GM12801 (cell line): ENCODE data around the gene SHPK.

Source experiments
- TF ChIP-seq, protein P1 (sequence below): IDR thresholded peaks from one replicate; pipeline ENCODE4 v1.5.1; 2011; ENCODE audit warnings: control low read depth; ENCODE audit not compliant: insufficient read length; ENCODE audit errors: extremely low read depth

SHPK gene

DNA sequence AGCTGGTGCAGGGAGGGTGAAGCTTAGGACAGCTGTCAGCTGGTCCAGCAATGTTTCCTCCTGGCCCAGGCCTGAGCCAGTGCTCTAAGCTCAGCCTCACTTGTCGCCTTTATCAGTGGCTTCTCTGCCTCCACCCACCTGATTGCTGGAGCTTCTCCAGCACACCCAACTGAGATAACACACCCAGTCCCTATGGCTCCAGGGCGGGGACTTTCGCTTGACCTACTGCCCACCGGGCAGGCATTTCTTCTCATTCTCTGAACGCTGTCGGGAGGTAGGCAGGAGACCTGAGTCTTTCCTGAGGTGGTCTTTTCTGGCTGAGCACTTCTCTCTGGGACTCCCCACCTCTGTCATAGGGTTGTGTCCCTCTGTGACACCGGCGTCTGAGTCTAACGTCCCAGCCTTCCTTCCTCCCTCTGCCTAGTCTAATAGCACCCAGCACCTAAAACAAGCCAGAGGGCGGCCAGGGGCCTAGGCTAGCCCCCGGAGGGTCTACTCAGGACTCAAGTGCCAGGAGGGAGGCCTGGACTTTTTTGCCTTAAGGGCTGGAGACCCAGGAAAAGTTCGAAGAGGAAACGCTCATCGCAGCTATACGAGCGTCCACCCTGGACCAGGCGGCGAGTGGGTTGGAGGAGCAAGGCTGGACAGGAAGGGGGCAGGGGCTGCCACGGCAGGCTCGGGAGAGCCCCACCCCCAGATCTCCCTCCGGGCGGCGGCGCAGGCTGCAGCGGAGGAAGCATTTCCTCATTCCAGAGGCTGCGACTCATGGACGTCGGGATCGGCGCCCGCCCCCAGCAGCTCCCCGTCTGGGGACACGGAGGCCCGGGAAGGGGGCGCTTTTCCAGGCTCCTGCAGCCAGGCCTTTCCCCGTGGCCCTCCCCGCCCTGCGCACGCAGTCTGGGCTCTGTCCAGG is 31.6 kb upstream of the SHPK start:
- TF ChIP-seq, protein P1, sequence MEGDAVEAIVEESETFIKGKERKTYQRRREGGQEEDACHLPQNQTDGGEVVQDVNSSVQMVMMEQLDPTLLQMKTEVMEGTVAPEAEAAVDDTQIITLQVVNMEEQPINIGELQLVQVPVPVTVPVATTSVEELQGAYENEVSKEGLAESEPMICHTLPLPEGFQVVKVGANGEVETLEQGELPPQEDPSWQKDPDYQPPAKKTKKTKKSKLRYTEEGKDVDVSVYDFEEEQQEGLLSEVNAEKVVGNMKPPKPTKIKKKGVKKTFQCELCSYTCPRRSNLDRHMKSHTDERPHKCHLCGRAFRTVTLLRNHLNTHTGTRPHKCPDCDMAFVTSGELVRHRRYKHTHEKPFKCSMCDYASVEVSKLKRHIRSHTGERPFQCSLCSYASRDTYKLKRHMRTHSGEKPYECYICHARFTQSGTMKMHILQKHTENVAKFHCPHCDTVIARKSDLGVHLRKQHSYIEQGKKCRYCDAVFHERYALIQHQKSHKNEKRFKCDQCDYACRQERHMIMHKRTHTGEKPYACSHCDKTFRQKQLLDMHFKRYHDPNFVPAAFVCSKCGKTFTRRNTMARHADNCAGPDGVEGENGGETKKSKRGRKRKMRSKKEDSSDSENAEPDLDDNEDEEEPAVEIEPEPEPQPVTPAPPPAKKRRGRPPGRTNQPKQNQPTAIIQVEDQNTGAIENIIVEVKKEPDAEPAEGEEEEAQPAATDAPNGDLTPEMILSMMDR: no peak

DNA sequence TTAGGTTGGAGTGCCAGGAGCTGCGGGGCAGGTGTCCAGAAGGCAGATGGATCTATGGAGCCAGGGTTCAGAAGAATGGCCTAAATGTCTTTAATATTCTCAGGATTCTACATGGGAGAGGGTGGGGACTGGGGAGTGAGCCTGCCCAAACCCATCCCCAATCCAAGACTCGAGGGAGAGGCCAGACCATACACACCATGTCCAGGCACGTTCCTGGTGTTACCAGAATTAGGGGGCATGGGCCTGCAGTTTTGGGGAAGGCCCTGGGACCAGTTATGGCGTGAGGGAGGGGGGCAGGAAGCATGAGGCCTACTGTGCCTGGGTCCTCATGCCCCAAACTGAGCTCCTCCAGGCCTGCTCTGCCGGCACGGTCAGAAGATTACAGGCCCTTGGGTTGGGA is 30.5 kb upstream of the SHPK start:
- TF ChIP-seq, protein P1: no peak

DNA sequence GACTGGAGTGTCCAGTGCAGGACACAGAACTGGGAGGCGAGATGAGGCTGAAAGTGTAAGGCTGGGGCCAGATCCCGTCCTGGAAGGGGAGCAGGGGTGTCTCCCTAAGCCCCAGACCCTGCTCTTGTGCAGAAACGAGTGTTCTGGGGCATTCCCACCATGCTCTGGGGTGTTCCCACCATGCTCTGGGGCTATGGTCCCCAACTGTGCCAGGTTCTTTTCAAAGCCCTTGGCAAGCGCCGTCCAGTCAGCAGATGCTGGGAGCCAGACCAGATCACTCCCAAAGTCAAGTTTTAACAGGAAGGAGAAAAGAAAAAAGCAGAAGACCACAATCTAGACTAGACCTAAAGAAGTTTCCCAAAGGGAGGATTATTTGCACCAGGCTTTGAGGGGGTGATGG is 29.8 kb upstream of the SHPK start:
- TF ChIP-seq, protein P1: no peak

DNA sequence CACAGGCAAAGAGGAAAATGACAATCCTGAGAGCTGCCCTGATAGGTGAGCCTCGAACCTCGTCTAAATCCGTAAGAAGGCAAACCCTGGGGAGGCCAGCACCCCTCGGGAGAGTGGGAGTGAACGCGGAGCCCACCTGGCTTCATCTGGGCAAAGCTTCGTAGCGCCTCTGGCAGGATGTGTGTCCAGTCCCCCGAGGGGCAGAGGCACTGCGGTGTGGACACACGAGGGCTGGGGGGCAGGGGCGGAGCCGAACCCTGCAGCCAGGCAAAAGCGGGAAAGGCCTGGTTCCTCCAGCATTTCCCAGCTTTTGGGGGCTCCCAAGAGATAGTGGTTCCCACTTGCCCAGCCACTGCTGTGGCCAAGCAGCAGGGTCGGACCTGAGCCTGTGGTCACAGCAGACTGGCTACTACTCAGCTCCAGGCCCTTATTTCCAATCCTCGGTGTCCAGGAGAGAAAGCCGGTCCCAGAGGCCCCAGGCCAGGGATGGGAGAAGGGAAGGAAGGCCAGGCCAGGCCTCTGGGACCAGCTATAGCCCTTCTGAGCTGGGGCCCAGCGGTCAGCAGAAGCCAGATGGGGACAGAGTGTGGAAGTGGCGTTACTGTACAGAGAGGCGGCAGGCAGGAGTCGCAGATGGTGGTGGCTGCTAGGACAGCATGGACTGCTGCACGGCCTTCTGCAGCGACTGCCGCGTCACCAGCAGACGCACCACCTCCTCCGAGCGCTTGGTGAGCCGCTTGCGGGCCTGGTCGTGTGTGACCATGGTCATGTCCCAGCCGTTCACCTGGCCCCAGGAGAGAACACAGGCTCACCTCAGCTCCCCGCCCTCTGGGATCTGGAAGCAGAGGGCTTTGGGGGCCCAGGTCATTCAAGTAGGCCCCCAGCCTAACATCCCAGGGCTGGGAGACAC is 27.3 kb upstream of the SHPK start:
- TF ChIP-seq, protein P1: no peak

DNA sequence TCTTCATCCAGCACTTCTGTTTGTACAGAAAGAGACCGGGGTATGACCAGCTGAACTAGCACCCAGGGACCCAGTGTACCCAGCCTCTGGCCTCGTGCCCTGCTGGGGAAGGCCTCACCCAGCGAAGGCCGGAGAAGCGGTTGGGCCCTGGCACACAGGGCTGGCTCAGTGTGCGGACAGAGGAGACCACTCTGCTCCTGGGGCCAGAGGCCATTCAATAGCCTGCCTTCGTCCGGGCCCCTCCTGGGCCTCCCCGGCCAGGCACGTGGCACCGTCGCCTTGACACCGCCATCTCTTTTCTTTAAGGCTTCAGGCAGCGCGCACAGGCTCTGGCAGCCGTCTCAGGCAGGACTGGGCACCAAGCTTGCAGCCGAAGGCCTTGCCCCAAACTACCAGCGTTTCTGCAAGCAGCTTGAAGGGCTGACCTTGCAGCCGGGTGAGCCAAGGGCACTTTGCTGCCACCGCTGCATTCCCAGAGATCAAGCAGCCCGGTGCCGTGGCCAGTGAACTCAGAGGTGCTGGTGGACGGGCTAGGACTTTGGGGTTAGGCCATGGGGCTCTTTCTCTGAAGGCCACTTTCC is 24.4 kb upstream of the SHPK start:
- TF ChIP-seq, protein P1: no peak

DNA sequence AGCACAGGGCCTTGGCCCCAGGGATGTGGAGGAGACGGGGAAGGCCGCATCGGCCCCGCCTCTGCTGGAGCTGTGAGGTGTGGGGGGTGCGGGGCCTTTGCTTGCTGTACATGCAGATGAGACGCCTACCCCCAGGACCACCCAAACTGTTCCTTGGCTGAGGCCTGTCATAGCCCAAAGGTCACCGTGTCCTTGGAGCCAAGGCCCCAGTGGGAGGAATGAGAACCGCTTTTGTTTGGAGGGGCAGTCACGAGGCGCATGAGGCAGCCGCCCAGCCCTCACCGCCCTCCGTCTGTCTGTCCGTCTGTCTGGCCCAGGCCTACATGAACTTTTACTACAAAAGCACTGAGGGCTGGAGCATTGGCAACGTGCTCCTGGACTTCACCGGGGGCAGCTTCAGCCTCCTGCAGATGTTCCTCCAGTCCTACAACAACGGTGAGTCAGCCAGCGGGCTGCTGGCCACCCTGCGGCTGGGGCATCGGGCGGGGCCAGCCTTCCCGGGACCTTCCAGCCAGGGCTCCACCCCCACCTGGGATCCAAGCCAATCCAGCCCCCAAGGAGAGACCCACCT is 23.6 kb upstream of the SHPK start:
- TF ChIP-seq, protein P1: no peak
